SK-N-SH treated with all-trans-retinoic acid at 6 μM for 48 hours (cell line): ENCODE measurements around the gene THAP6.

Experiments used
- ATAC-seq: fragments of 200-7000 bp; cut with Tn5 transposase; 3 replicates; pipeline ENCODE4 v1.9.1; 2020; ENCODE audit warnings: mild to moderate bottlenecking, moderate library complexity
- ARNTL ChIP-seq: fragments of 450-650 bp; formaldehyde crosslinking; IDR thresholded peaks from 2 replicates; pipeline ENCODE4 v1.5.0; 2020; ENCODE audit warnings: low read depth, mild to moderate bottlenecking, moderate library complexity, borderline replicate concordance
- BACH2 ChIP-seq: fragments of 250-450 bp; sonication (Bioruptor Pico); IDR thresholded peaks from 2 replicates; pipeline ENCODE4 v1.9.0; 2021; ENCODE audit warnings: mild to moderate bottlenecking, borderline replicate concordance
- CREB5 ChIP-seq: fragments of 250-450 bp; sonication (Bioruptor Pico); IDR thresholded peaks from 2 replicates; pipeline ENCODE4 v1.5.1; 2020; ENCODE audit warnings: low read depth, mild to moderate bottlenecking, moderate library complexity
- CSDC2 ChIP-seq: fragments of 250-450 bp; sonication (Bioruptor Pico); IDR thresholded peaks from 2 replicates; pipeline ENCODE4 v1.5.0; 2020; ENCODE audit warnings: mild to moderate bottlenecking, moderate library complexity
- CSRNP3 ChIP-seq: fragments of 250-450 bp; sonication (Bioruptor Pico); IDR thresholded peaks from 2 replicates; pipeline ENCODE4 v1.5.1; 2021; ENCODE audit warnings: mild to moderate bottlenecking, moderate library complexity
- GLIS3 ChIP-seq: fragments of 250-450 bp; sonication (Bioruptor Pico); IDR thresholded peaks from 2 replicates; pipeline ENCODE4 v1.5.0; 2020; ENCODE audit warnings: mild to moderate bottlenecking, moderate library complexity
- ISL1 ChIP-seq: fragments of 250-450 bp; sonication (Bioruptor Pico); IDR thresholded peaks from 2 replicates; pipeline ENCODE4 v2.1.2; 2022; ENCODE audit warnings: mild to moderate bottlenecking, moderate library complexity
- POU6F1 ChIP-seq: fragments of 250-450 bp; sonication (Bioruptor Pico); IDR thresholded peaks from 2 replicates; pipeline ENCODE4 v1.8.0; 2021; ENCODE audit warnings: low read depth, mild to moderate bottlenecking, moderate library complexity, borderline replicate concordance
- PPARA ChIP-seq: fragments of 250-450 bp; sonication (Bioruptor Pico); IDR thresholded peaks from 2 replicates; pipeline ENCODE4 v1.5.0; 2020; ENCODE audit warnings: mild to moderate bottlenecking, borderline replicate concordance
- RARB ChIP-seq: fragments of 250-450 bp; sonication (Bioruptor Pico); IDR thresholded peaks from 2 replicates; pipeline ENCODE4 v1.8.0; 2021; ENCODE audit warnings: mild to moderate bottlenecking, moderate library complexity
- SNAI2 ChIP-seq: fragments of 250-450 bp; sonication (Bioruptor Pico); IDR thresholded peaks from 2 replicates; pipeline ENCODE4 v1.5.0; 2020; ENCODE audit warnings: mild to moderate bottlenecking, moderate library complexity
- TCF4 ChIP-seq: fragments of 250-450 bp; sonication (Bioruptor Pico); IDR thresholded peaks from 2 replicates; pipeline ENCODE4 v1.8.0; 2021; ENCODE audit warnings: mild to moderate bottlenecking, moderate library complexity, borderline replicate concordance
- TOX ChIP-seq: fragments of 250-450 bp; sonication (Bioruptor Pico); IDR thresholded peaks from 2 replicates; pipeline ENCODE4 v1.8.0; 2021; ENCODE audit warnings: mild to moderate bottlenecking, moderate library complexity, borderline replicate concordance
- ZC3H10 ChIP-seq: fragments of 250-450 bp; sonication (Bioruptor Pico); IDR thresholded peaks from 2 replicates; pipeline ENCODE4 v1.5.1; 2021; ENCODE audit warnings: mild to moderate bottlenecking, moderate library complexity
- ZNF565 ChIP-seq: fragments of 450-650 bp; formaldehyde crosslinking; conservative IDR thresholded peaks from 2 replicates; pipeline ENCODE4 v1.5.0; 2020; ENCODE audit warnings: low read depth, mild to moderate bottlenecking, moderate library complexity
- ZNF70 ChIP-seq: fragments of 450-650 bp; formaldehyde crosslinking; IDR thresholded peaks from 2 replicates; pipeline ENCODE4 v1.5.0; 2020; ENCODE audit warnings: mild to moderate bottlenecking, moderate library complexity
- ZNF8 ChIP-seq: fragments of 450-650 bp; formaldehyde crosslinking; IDR thresholded peaks from 2 replicates; pipeline ENCODE4 v1.5.0; 2020; ENCODE audit warnings: mild to moderate bottlenecking, moderate library complexity
- TF ChIP-seq, protein P1 (sequence below): fragments of 250-450 bp; sonication (Bioruptor Pico); IDR thresholded peaks from 2 replicates; pipeline ENCODE4 v1.5.0; 2020; ENCODE audit warnings: mild to moderate bottlenecking, moderate library complexity
- TF ChIP-seq, protein P2 (sequence below): fragments of 250-450 bp; sonication (Bioruptor Pico); IDR thresholded peaks from 2 replicates; pipeline ENCODE4 v1.8.0; 2020; ENCODE audit warnings: mild to moderate bottlenecking, moderate library complexity, borderline replicate concordance

THAP6 gene

GRCh38 chr4:75545526-75545925 is 31.3 kb downstream of the THAP6 start:
- TF ChIP-seq ZNF8 (CRISPR knock-in tag) (no peak), TOX (CRISPR knock-in tag) (no peak), ARNTL (CRISPR knock-in tag) (no peak), ZNF565 (no peak), RARB (CRISPR knock-in tag) (no peak), POU6F1 (CRISPR knock-in tag) (no peak), CREB5 (CRISPR knock-in tag) (no peak), TCF4 (CRISPR knock-in tag) (no peak), SNAI2 (CRISPR knock-in tag) (no peak), CSRNP3 (no peak), ZNF70 (CRISPR knock-in tag) (no peak), BACH2 (CRISPR knock-in tag) (no peak), CSDC2 (CRISPR knock-in tag) (no peak), GLIS3 (no peak)
- TF ChIP-seq, protein P1, sequence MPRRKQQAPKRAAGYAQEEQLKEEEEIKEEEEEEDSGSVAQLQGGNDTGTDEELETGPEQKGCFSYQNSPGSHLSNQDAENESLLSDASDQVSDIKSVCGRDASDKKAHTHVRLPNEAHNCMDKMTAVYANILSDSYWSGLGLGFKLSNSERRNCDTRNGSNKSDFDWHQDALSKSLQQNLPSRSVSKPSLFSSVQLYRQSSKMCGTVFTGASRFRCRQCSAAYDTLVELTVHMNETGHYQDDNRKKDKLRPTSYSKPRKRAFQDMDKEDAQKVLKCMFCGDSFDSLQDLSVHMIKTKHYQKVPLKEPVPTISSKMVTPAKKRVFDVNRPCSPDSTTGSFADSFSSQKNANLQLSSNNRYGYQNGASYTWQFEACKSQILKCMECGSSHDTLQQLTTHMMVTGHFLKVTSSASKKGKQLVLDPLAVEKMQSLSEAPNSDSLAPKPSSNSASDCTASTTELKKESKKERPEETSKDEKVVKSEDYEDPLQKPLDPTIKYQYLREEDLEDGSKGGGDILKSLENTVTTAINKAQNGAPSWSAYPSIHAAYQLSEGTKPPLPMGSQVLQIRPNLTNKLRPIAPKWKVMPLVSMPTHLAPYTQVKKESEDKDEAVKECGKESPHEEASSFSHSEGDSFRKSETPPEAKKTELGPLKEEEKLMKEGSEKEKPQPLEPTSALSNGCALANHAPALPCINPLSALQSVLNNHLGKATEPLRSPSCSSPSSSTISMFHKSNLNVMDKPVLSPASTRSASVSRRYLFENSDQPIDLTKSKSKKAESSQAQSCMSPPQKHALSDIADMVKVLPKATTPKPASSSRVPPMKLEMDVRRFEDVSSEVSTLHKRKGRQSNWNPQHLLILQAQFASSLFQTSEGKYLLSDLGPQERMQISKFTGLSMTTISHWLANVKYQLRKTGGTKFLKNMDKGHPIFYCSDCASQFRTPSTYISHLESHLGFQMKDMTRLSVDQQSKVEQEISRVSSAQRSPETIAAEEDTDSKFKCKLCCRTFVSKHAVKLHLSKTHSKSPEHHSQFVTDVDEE (CRISPR knock-in tag): no peak
- TF ChIP-seq, protein P2, sequence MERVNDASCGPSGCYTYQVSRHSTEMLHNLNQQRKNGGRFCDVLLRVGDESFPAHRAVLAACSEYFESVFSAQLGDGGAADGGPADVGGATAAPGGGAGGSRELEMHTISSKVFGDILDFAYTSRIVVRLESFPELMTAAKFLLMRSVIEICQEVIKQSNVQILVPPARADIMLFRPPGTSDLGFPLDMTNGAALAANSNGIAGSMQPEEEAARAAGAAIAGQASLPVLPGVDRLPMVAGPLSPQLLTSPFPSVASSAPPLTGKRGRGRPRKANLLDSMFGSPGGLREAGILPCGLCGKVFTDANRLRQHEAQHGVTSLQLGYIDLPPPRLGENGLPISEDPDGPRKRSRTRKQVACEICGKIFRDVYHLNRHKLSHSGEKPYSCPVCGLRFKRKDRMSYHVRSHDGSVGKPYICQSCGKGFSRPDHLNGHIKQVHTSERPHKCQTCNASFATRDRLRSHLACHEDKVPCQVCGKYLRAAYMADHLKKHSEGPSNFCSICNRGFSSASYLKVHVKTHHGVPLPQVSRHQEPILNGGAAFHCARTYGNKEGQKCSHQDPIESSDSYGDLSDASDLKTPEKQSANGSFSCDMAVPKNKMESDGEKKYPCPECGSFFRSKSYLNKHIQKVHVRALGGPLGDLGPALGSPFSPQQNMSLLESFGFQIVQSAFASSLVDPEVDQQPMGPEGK (CRISPR knock-in tag): no peak
- TF ChIP-seq, all 23 proteins: peak for 0

DNA sequence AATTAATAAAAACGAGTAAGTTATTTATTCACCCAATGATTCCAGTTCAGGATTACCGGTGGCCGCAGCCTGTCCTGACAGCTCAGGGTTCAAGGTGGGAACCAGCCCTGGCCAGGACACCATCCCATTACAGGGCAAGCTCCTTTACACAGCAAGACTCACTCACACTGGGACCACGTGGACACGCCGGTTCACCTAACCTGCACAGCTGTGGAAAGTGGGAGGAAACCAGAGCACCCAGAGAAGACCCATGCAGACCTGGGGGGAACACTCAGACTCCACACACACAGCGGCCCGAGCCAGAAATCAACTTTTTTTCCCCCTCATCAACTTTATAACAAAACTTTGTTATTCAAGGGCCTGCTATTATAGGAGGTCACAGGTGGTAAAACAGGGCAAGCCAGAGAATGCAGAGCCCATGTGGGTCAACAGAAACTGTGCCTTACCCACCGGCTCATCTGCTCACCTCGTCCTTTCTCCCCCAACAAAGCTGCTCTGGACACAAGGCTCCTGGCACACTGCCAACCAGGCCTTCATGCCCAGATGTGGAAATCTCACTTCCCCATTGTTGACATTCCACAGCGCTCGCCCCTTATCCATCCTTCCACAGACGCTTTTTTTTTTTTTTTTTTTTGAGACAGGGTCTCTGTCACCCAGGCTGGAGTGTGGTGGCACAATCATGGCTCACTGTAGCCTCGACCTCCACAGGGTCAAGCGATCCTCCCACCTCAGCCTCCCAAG is 33.5 kb downstream of the THAP6 start:
- no peak; the same call in 1 of the 3 replicates for ATAC-seq
- TF ChIP-seq SNAI2 (CRISPR knock-in tag): no peak
- TF ChIP-seq POU6F1 (CRISPR knock-in tag): no peak
- TF ChIP-seq, protein P1 (CRISPR knock-in tag): no peak
- no peak for TF ChIP-seq ZNF565
- TF ChIP-seq TOX (CRISPR knock-in tag): no peak
- TF ChIP-seq ARNTL (CRISPR knock-in tag): no peak
- no peak for TF ChIP-seq ISL1 (CRISPR knock-in tag)
- TF ChIP-seq, protein P2 (CRISPR knock-in tag): no peak
- no peak for TF ChIP-seq PPARA (CRISPR knock-in tag)
- no peak for TF ChIP-seq ZNF70 (CRISPR knock-in tag)
- no peak for TF ChIP-seq CSDC2 (CRISPR knock-in tag)
- no peak for TF ChIP-seq ZC3H10 (CRISPR knock-in tag)

More at GRCh38 chr4:75545526-75545925, 31.3 kb downstream of the THAP6 start:
- ATAC-seq: peak; percentile 15; the same call in 1 of the 3 replicates
